IMR-90 (cell line): Measurements from ENCODE around the gene SCN10A. TPM values are rescaled to one million over a fixed set of nuclear protein-coding genes. Genes with fewer than 3 reads are reported as not detected.

Source experiments
- ATAC-seq: fragments of 200-7000 bp; cut with Tn5 transposase; 2 replicates; pipeline ENCODE4 v1.9.1; 2020; ENCODE audit warnings: low read depth, mild to moderate bottlenecking, moderate library complexity
- BruUV-seq: library from RNA; stranded (reverse); fragments of 400-500 nt; replicated peaks from 2 replicates; lab custom pipeline; 2021; lab: Mats Ljungman, UMichigan
- CTCF ChIA-PET: fragments of 300-600 bp; formaldehyde crosslinking; extraction: SDS; loops from one replicate; lab custom pipeline; 2021; ENCODE audit warnings: antibody characterized with exemption; lab: Yijun Ruan, JAX
- POLR2A ChIA-PET: fragments of 300-600 bp; sonication (Branson Sonifier 250); formaldehyde crosslinking; loops from one replicate; lab custom pipeline; 2022; ENCODE audit warnings: antibody characterized with exemption; ENCODE audit not compliant: unreplicated experiment; lab: Charles Lee
- DNase-seq: peaks from one replicate; pipeline ENCODE4 v3.0.0; 2013
- H2AFZ ChIP-seq: replicated peaks from 2 replicates; pipeline ENCODE3; 2013; ENCODE audit warnings: low read length, mild to moderate bottlenecking; ENCODE audit not compliant: poor library complexity
- H2AK5ac ChIP-seq: 2 replicates; pipeline ENCODE4 v1.6.1; 2013; ENCODE audit warnings: low read depth, low read length, inconsistent platforms
- H2AK9ac ChIP-seq: replicated peaks from 2 replicates; pipeline ENCODE3; 2013; ENCODE audit warnings: mild to moderate bottlenecking, low read depth, low read length, moderate library complexity; ENCODE audit not compliant: poor library complexity
- H2BK120ac ChIP-seq: 2 replicates; pipeline ENCODE4 v1.6.1; 2013; ENCODE audit warnings: low read depth, low read length, inconsistent platforms
- H2BK15ac ChIP-seq: 3 replicates; pipeline ENCODE4 v1.6.1; 2013; ENCODE audit warnings: low read depth, low read length, inconsistent platforms
- H2BK20ac ChIP-seq: 2 replicates; pipeline ENCODE4 v1.6.1; 2013; ENCODE audit warnings: low read depth, mild to moderate bottlenecking, inconsistent platforms, low read length, moderate library complexity
- H2BK5ac ChIP-seq: 2 replicates; pipeline ENCODE4 v1.6.1; 2013; ENCODE audit warnings: mild to moderate bottlenecking, low read depth, low read length, inconsistent platforms; ENCODE audit not compliant: poor library complexity, severe bottlenecking
- H3K14ac ChIP-seq: replicated peaks from 2 replicates; pipeline ENCODE4 v1.6.1; 2013; ENCODE audit warnings: low read depth, low read length, inconsistent platforms
- H3K18ac ChIP-seq: 2 replicates; pipeline ENCODE4 v1.6.1; 2013; ENCODE audit warnings: low read depth, low read length, control low read depth
- H3K23ac ChIP-seq: 2 replicates; pipeline ENCODE4 v1.6.1; 2013; ENCODE audit warnings: low read depth, low read length, inconsistent platforms
- H3K27ac ChIP-seq: 2 replicates; pipeline ENCODE4 v1.5.1; 2013; ENCODE audit warnings: mild to moderate bottlenecking, control low read depth, low read length; ENCODE audit not compliant: insufficient read depth
- H3K27me3 ChIP-seq: 2 replicates; pipeline ENCODE4 v1.6.1; 2013; ENCODE audit warnings: low read length; ENCODE audit not compliant: control insufficient read depth, insufficient read depth
- H3K36me3 ChIP-seq: 2 replicates; pipeline ENCODE4 v1.6.1; 2013; ENCODE audit warnings: low read length, mixed read lengths; ENCODE audit not compliant: control insufficient read depth, insufficient read depth
- H3K4ac ChIP-seq: 2 replicates; pipeline ENCODE4 v1.6.1; 2013; ENCODE audit warnings: low read depth, low read length, inconsistent platforms
- H3K4me1 ChIP-seq: 2 replicates; pipeline ENCODE4 v1.6.1; 2013; ENCODE audit warnings: low read length, mixed read lengths; ENCODE audit not compliant: control insufficient read depth, insufficient read depth
- H3K4me2 ChIP-seq: 2 replicates; pipeline ENCODE4 v1.6.1; 2013; ENCODE audit warnings: low read depth, mild to moderate bottlenecking, control low read depth, low read length, moderate library complexity
- H3K4me3 ChIP-seq: 2 replicates; pipeline ENCODE4 v1.5.1; 2013; ENCODE audit warnings: low read depth, mild to moderate bottlenecking, control low read depth, low read length, moderate library complexity; ENCODE audit not compliant: insufficient read depth
- H3K56ac ChIP-seq: 2 replicates; pipeline ENCODE4 v1.6.1; 2013; ENCODE audit warnings: low read length, inconsistent platforms; ENCODE audit not compliant: insufficient read depth; ENCODE audit errors: extremely low read depth
- H3K79me1 ChIP-seq, 2 experiments: 2 replicates each; pipeline ENCODE4 v1.6.1; 2013; ENCODE audit warnings: low read length in 2 of 2, inconsistent platforms in 1 of 2, low read depth in 1 of 2
- H3K9ac ChIP-seq: 2 replicates; pipeline ENCODE4 v1.6.1; 2013; ENCODE audit warnings: low read depth, low read length, control low read depth
- H3K9me1 ChIP-seq: 2 replicates; pipeline ENCODE4 v1.6.1; 2013; ENCODE audit warnings: low read length, inconsistent platforms; ENCODE audit not compliant: insufficient read depth
- H3K9me3 ChIP-seq: 2 replicates; pipeline ENCODE4 v1.6.1; 2013; ENCODE audit warnings: low read length; ENCODE audit not compliant: control insufficient read depth, insufficient read depth
- H4K20me1 ChIP-seq: 2 replicates; pipeline ENCODE4 v1.6.1; 2013; ENCODE audit warnings: low read length, inconsistent platforms; ENCODE audit not compliant: insufficient read depth
- H4K5ac ChIP-seq: 2 replicates; pipeline ENCODE4 v1.6.1; 2013; ENCODE audit warnings: mild to moderate bottlenecking, low read depth, low read length, control low read depth
- H4K8ac ChIP-seq, 2 experiments: 2 replicates each; pipeline ENCODE4 v1.6.1; 2013; ENCODE audit warnings: low read depth in 2 of 2, low read length in 2 of 2, control low read depth in 1 of 2, inconsistent platforms in 1 of 2
- H4K91ac ChIP-seq: 2 replicates; pipeline ENCODE4 v1.6.1; 2013; ENCODE audit warnings: low read depth, low read length, inconsistent platforms; ENCODE audit not compliant: insufficient read depth
- BHLHE40 ChIP-seq: fragments of 150-350 bp; IDR thresholded peaks from 2 replicates; pipeline ENCODE4 v1.6.1; 2016; ENCODE audit warnings: mild to moderate bottlenecking, low read depth, low read length
- CEBPB ChIP-seq: IDR thresholded peaks from 2 replicates; pipeline ENCODE4 v1.6.1; 2012; ENCODE audit warnings: low read depth, low read length, improper control_type of control experiment
- CHD1 ChIP-seq: IDR thresholded peaks from 2 replicates; pipeline ENCODE4 v1.6.1; 2012; ENCODE audit warnings: low read depth, low read length, improper control_type of control experiment
- FOS ChIP-seq: fragments of 150-350 bp; IDR thresholded peaks from 2 replicates; pipeline ENCODE4 v1.6.1; 2016; ENCODE audit warnings: low read depth, low read length
- MAFK ChIP-seq: IDR thresholded peaks from 2 replicates; pipeline ENCODE4 v1.6.1; 2012; ENCODE audit warnings: low read depth, low read length, improper control_type of control experiment
- MAZ ChIP-seq: IDR thresholded peaks from 2 replicates; pipeline ENCODE4 v1.6.1; 2012; ENCODE audit warnings: low read depth, mild to moderate bottlenecking, low read length, improper control_type of control experiment, moderate library complexity, borderline replicate concordance
- MXI1 ChIP-seq: IDR thresholded peaks from 2 replicates; pipeline ENCODE4 v1.6.1; 2012; ENCODE audit warnings: low read depth, mild to moderate bottlenecking, low read length, moderate library complexity, borderline replicate concordance
- NFE2L2 ChIP-seq: fragments of 150-350 bp; IDR thresholded peaks from 2 replicates; pipeline ENCODE4 v1.6.1; 2016; ENCODE audit warnings: low read depth, mild to moderate bottlenecking, low read length
- POLR2A ChIP-seq: IDR thresholded peaks from 2 replicates; pipeline ENCODE4 v1.6.1; 2012; ENCODE audit warnings: mild to moderate bottlenecking, low read depth, low read length
- RAD21 ChIP-seq: IDR thresholded peaks from 2 replicates; pipeline ENCODE4 v1.6.1; 2012; ENCODE audit warnings: low read length, improper control_type of control experiment
- RCOR1 ChIP-seq: IDR thresholded peaks from 2 replicates; pipeline ENCODE4 v1.6.1; 2012; ENCODE audit warnings: mild to moderate bottlenecking, low read length, improper control_type of control experiment; ENCODE audit not compliant: insufficient replicate concordance
- RFX5 ChIP-seq: IDR thresholded peaks from 2 replicates; pipeline ENCODE4 v1.8.0; 2012; ENCODE audit warnings: low read depth, mild to moderate bottlenecking, low read length, moderate library complexity
- SMC3 ChIP-seq: fragments of 150-350 bp; IDR thresholded peaks from 2 replicates; pipeline ENCODE4 v1.6.1; 2016; ENCODE audit warnings: low read depth, mild to moderate bottlenecking, antibody characterized with exemption, low read length, moderate library complexity
- WGBS, 2 experiments: methylation state at CpG; one replicate each; pipeline versions ENCODE4 v1.1.5 to v1.1.7; 2013; ENCODE audit warnings: missing lambda C conversion rate in 2 of 2; ENCODE audit not compliant: insufficient read length in 1 of 2; ENCODE audit errors: extremely low coverage in 2 of 2; 5-methylcytosine and 5-hydroxymethylcytosine counted together
- dilution Hi-C: fragments of 300-500 bp; cut with HindIII; formaldehyde crosslinking; loops from one replicate; pipeline ENCODE4 v1.14.3; 2018; ENCODE audit warnings: low sequenced_read_pairs; ENCODE audit not compliant: unreplicated experiment
- in situ Hi-C: fragments of 300-500 bp; cut with MboI; formaldehyde crosslinking; loops from 3 replicates; pipeline ENCODE4 v1.14.3; 2019; ENCODE audit warnings: low sequenced_read_pairs, inconsistent platforms, mixed read lengths
- intact Hi-C: fragments of 100-400 bp; cut with micrococcal nuclease; formaldehyde crosslinking; loops from 2 replicates; pipeline ENCODE4 v1.10.0; 2022
- polyA plus RNA-seq, 3 experiments: library from polyadenylated mRNA; depleted of rRNA; stranded (reverse); fragments of >200 nt; gene quantifications; 2 replicates each; pipeline ENCODE4 v1.2.3, GENCODE V29; 2012; ENCODE audit warnings: low replicate concordance in 1 of 3
- total RNA-seq: library from RNA; depleted of rRNA; stranded (reverse); fragments of >200 nt; gene quantifications from 2 replicates; pipeline ENCODE4 v1.2.3, GENCODE V29; 2012
- TF ChIP-seq, protein P1 (sequence below): conservative IDR thresholded peaks from 2 replicates; pipeline ENCODE4 v1.5.1; 2012; ENCODE audit warnings: mild to moderate bottlenecking, low read depth, low read length, improper control_type of control experiment
- TF ChIP-seq, protein P2 (sequence below): fragments of 150-350 bp; IDR thresholded peaks from 2 replicates; pipeline ENCODE4 v1.6.1; 2017; ENCODE audit warnings: mild to moderate bottlenecking, antibody characterized with exemption, low read length, low read depth
- TF ChIP-seq, protein P3 (sequence below): fragments of 150-350 bp; IDR thresholded peaks from 2 replicates; pipeline ENCODE4 v1.6.1; 2016; ENCODE audit warnings: low read depth, mild to moderate bottlenecking, low read length, moderate library complexity, borderline replicate concordance

Gene SCN10A
- total and polyA plus RNA-seq, 2 of the 4 experiments (the other 2 are of a cell fraction) = not detected

DNA sequence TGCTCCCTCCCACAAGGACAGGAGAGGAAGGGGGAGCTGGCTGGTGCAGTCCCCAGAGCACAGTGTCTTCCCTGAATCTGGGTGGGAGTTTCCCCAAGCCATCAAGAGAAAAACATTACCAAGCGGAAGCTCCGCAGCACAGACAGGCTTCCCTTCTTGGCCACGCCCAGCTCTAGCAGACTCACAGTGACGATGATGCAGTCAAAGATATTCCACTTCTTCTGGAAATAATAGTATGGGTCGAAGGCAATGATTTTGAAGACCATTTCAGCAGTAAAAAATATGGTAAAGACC, 76.7 kb downstream of the SCN10A start:
- no peak overlapping the region for H2AK5ac ChIP-seq
- no peaks in the 10 kb centered on the region for H3K4me1 ChIP-seq
- TF ChIP-seq CHD1 = no peak
- TF ChIP-seq NFE2L2 = no peak
- TF ChIP-seq POLR2A = no peak
- no peak for TF ChIP-seq BHLHE40
- TF ChIP-seq RCOR1 = no peak
- no peak for TF ChIP-seq MAFK
- TF ChIP-seq FOS = no peak
- TF ChIP-seq MAZ = no peak
- TF ChIP-seq, protein P1, sequence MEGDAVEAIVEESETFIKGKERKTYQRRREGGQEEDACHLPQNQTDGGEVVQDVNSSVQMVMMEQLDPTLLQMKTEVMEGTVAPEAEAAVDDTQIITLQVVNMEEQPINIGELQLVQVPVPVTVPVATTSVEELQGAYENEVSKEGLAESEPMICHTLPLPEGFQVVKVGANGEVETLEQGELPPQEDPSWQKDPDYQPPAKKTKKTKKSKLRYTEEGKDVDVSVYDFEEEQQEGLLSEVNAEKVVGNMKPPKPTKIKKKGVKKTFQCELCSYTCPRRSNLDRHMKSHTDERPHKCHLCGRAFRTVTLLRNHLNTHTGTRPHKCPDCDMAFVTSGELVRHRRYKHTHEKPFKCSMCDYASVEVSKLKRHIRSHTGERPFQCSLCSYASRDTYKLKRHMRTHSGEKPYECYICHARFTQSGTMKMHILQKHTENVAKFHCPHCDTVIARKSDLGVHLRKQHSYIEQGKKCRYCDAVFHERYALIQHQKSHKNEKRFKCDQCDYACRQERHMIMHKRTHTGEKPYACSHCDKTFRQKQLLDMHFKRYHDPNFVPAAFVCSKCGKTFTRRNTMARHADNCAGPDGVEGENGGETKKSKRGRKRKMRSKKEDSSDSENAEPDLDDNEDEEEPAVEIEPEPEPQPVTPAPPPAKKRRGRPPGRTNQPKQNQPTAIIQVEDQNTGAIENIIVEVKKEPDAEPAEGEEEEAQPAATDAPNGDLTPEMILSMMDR = no peak
- no peak for TF ChIP-seq SMC3
- TF ChIP-seq RAD21 = no peak
- TF ChIP-seq RFX5 = no peak
- TF ChIP-seq CEBPB = no peak
- TF ChIP-seq, protein P2, sequence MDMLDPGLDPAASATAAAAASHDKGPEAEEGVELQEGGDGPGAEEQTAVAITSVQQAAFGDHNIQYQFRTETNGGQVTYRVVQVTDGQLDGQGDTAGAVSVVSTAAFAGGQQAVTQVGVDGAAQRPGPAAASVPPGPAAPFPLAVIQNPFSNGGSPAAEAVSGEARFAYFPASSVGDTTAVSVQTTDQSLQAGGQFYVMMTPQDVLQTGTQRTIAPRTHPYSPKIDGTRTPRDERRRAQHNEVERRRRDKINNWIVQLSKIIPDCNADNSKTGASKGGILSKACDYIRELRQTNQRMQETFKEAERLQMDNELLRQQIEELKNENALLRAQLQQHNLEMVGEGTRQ = no peak
- TF ChIP-seq MXI1 = no peak
- TF ChIP-seq, protein P3, sequence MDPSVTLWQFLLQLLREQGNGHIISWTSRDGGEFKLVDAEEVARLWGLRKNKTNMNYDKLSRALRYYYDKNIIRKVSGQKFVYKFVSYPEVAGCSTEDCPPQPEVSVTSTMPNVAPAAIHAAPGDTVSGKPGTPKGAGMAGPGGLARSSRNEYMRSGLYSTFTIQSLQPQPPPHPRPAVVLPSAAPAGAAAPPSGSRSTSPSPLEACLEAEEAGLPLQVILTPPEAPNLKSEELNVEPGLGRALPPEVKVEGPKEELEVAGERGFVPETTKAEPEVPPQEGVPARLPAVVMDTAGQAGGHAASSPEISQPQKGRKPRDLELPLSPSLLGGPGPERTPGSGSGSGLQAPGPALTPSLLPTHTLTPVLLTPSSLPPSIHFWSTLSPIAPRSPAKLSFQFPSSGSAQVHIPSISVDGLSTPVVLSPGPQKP = no peak
- no peak overlapping the region for H2BK20ac ChIP-seq
- ChIA-PET POLR2A (no interaction called here), CTCF (interaction anchor here (1.0 to 1.8 kb wide), 5 partner anchors 11 to 260 kb away, joined by 3 to 6 read pairs (median 6); no protein-coding TSS in a partner anchor)
- H2BK5ac ChIP-seq = no peak overlapping the region
- H2BK120ac ChIP-seq = no peak overlapping the region
- WGBS, 2 experiments = 30% methylated on average over 2 of the region's 5 CpGs; no CpG with 5 or more reads in 1 of the 2 experiments
- no peak overlapping the region for H3K27ac ChIP-seq
- no peak overlapping the region for H4K8ac ChIP-seq
- H3K4me2 ChIP-seq = no peak overlapping the region
- no peak overlapping the region for H4K91ac ChIP-seq
- no peak overlapping the region for H2AK9ac ChIP-seq
- H2BK15ac ChIP-seq = no peak overlapping the region
- no TSS peak for BruUV-seq
- no peak overlapping the region for H3K4me3 ChIP-seq
- ATAC-seq = no peak
- H4K5ac ChIP-seq = no peak overlapping the region
- dilution Hi-C loops = no loop called here
- no peak overlapping the region for H3K9ac ChIP-seq
- 0 out of 2 replicates have a peak, but pooled peaks cover 2% of the 10 kb centered on the region for H3K27me3 ChIP-seq
- no peak overlapping the region for H3K23ac ChIP-seq
- DNase-seq = no peak
- in situ Hi-C loops = loop anchor here (10.0 kb wide), 1 partner anchor 95 kb away; no protein-coding TSS in a partner anchor
- no peaks in the 10 kb centered on the region for H3K9me1 ChIP-seq
- no peaks in the 10 kb centered on the region for H3K36me3 ChIP-seq
- no peaks in the 10 kb centered on the region for H4K20me1 ChIP-seq
- intact Hi-C loops = loop anchor here (2.0 to 10.0 kb wide), 2 partner anchors 215 to 261 kb away; no protein-coding TSS in a partner anchor
- H3K18ac ChIP-seq = no peak overlapping the region
- H3K56ac ChIP-seq = no peak overlapping the region
- H3K14ac ChIP-seq = no peak overlapping the region
- H3K79me1 ChIP-seq = no peaks in the 10 kb centered on the region
- no peak overlapping the region for H3K4ac ChIP-seq
- no peak overlapping the region for H2AFZ ChIP-seq
- no peaks in the 10 kb centered on the region for H3K9me3 ChIP-seq
